Measurements from ENCODE around the gene PLA2G4E. TPM values are rescaled to one million over a fixed set of nuclear protein-coding genes. Genes with fewer than 3 reads are reported as not detected.

Gene PLA2G4E
- total and polyA plus RNA-seq, 11 donors, result 0.01 to 1.1 (median 0.05) TPM; not detected in 6

DNA sequence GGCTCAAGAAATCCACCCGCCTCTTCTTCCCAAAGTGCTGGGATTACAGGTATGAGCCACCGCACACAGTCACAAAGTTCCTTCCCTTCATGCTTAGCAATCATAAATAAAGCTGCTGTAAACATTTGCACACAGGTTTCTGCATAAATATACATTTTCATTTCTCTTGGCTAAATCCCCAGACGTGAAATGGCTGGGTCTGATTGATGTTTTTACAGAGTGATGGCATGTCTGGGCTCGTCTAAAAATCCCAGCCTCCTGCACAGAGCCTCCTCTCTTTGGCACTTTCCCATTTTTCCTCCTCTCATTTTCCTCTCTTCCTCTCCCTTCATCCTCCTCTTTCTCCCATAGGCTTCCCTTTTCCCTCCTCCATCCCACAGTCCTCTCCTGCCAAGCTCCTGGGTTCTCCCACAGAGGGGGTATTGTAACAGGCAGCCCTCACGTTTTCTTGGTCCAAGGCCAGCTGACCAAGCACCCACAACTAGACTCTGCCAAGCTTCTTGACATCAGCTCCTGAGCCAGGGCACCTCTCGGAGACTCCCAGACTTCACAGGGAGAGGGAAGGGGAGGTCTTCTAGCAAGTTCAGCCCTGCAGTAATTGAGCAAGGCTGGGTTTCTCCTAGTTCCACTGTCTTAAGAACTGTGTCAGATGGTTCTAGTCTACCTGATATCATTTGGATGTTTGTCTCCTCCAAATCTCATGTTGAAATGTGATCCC, 10.5 kb upstream of the PLA2G4E start:
- ATAC-seq, result no peak
- intact Hi-C loops (cut with DNase I), result no loop called here
- Histone ChIP-seq H3K36me3 (no peaks in the 10 kb centered on the region), H3K27me3 (no peaks in the 10 kb centered on the region), H3K9me3 (no peaks in the 10 kb centered on the region), H3K4me1 (peaks cover 0 to 13% (median 0%) of the 10 kb centered on the region in 12 donors), H3K4me3 (no peak overlapping the region), H3K27ac (no peak overlapping the region)
- DNase-seq, result no peak
- TF ChIP-seq, protein P1, sequence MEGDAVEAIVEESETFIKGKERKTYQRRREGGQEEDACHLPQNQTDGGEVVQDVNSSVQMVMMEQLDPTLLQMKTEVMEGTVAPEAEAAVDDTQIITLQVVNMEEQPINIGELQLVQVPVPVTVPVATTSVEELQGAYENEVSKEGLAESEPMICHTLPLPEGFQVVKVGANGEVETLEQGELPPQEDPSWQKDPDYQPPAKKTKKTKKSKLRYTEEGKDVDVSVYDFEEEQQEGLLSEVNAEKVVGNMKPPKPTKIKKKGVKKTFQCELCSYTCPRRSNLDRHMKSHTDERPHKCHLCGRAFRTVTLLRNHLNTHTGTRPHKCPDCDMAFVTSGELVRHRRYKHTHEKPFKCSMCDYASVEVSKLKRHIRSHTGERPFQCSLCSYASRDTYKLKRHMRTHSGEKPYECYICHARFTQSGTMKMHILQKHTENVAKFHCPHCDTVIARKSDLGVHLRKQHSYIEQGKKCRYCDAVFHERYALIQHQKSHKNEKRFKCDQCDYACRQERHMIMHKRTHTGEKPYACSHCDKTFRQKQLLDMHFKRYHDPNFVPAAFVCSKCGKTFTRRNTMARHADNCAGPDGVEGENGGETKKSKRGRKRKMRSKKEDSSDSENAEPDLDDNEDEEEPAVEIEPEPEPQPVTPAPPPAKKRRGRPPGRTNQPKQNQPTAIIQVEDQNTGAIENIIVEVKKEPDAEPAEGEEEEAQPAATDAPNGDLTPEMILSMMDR (IDR thresholded peaks at IDR 0.05), result no peak
- no peak for TF ChIP-seq POLR2A (IDR thresholded peaks at IDR 0.05)
- WGBS, 4 donors, result 68 to 75% (median 74%) methylated on average over 6 of the region's 6 CpGs

DNA sequence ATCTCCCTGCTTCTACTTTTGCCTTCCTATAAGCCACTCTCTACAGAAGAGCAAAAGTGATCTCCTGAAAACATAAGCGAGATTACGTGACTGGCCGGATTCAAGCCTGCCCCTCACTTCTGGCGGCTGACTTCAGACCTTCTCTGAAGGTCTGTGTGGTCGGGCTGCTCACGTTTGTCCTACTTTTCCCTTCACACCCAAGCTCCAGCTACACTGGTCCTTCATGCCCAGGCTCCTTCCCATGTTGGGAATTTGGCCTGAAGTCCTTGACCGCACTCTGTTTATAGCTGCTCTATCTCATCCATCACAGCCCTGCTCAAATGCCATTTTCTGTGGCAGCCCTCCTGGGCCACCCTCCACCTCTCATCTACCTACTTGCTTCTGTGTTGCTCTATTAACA, 6.7 kb upstream of the PLA2G4E start:
- WGBS, 4 donors, result 74 to 82% (median 77%) methylated on average over 7 of the region's 7 CpGs
- TF ChIP-seq, protein P1 (IDR thresholded peaks at IDR 0.05), result no peak
- no peak for TF ChIP-seq POLR2A (IDR thresholded peaks at IDR 0.05)
- ATAC-seq, result peak in 1 of 4 donors; percentile 46

DNA sequence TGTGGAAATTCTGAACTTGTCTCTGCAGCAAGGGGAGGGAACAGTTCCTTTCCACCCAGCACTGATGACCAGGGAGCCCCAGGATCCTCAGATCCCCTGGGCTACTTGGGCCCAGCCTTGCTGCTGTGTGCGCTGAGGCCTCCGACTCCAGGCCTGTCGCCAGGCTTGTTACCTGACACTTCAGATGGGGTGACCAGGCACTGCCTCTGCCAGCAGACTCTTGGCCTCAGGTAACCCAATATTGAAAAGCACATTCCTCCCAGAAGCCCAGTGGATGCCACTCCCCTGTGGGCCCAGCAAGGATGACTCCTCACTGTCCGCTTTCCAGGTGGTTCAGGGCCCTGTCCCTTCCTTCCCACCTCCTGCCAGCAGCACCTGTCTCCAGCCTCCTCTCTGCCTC, 3.5 kb upstream of the PLA2G4E start:
- intact Hi-C loops (cut with DNase I), result no loop called here
- H3K27ac ChIP-seq, result no peak overlapping the region
- no peak for ATAC-seq
- DNase-seq, result no peak
- no peaks in the 10 kb centered on the region for H3K27me3 ChIP-seq
- H3K4me1 ChIP-seq, result peaks cover 0 to 9% (median under 1%) of the 10 kb centered on the region in 12 donors
- H3K9me3 ChIP-seq, result no peaks in the 10 kb centered on the region
- H3K4me3 ChIP-seq, result no peak overlapping the region
- WGBS, 4 donors, result 66 to 100% (median 83%) methylated on average over 3 to 4 of the region's 4 CpGs
- H3K36me3 ChIP-seq, result no peaks in the 10 kb centered on the region
- TF ChIP-seq, protein P1 (IDR thresholded peaks at IDR 0.05), result no peak
- TF ChIP-seq POLR2A (IDR thresholded peaks at IDR 0.05), result no peak

More for the DNA sequence above, 6.7 kb upstream of the PLA2G4E start:
- Histone ChIP-seq H3K4me1 (peaks cover 0 to 8% (median 0%) of the 10 kb centered on the region in 12 donors), H3K4me3 (no peak overlapping the region), H3K27me3 (no peaks in the 10 kb centered on the region), H3K9me3 (no peaks in the 10 kb centered on the region), H3K27ac (no peak overlapping the region), H3K36me3 (no peaks in the 10 kb centered on the region)
- DNase-seq, result no peak
- intact Hi-C loops (cut with DNase I), result no loop called here

DNA sequence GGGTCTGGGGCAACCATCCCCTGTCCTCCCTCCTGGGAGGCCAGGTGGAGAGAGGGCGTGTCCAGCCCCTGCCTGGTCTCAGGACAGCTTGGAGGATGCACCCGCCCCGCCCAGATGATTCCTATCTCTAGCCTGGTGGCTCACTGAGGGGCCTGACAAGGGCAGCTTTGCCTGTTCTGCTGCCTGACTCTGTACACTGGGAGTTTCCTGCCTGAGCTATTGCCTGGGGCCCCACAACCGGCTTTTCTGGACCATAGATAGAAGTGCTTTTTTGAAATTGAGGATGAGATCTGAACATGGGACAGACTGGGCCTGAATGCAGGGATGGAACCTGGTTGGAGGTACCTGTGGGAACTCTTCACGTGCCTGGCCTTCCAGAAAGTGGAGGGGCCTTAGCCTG, 751 bp upstream of the PLA2G4E start:
- Histone ChIP-seq H3K27ac (no peak overlapping the region), H3K4me1 (peaks cover 0 to 23% (median 6%) of the 10 kb centered on the region in 12 donors), H3K27me3 (no peaks in the 10 kb centered on the region), H3K9me3 (no peaks in the 10 kb centered on the region), H3K36me3 (no peaks in the 10 kb centered on the region), H3K4me3 (no peak overlapping the region)
- DNase-seq, result no peak
- no peak for ATAC-seq
- 80 to 93% (median 86%) methylated on average over 4 to 5 of the region's 5 CpGs for WGBS, 4 donors
- no peak for TF ChIP-seq POLR2A (IDR thresholded peaks at IDR 0.05)
- TF ChIP-seq, protein P1 (IDR thresholded peaks at IDR 0.05), result no peak
- intact Hi-C loops (cut with DNase I), result no loop called here

All from heart left ventricle (tissue), 16 donors.